Upper lobe of right lung (tissue), 1 donor: ENCODE measurements around the gene LNX1. TPM values are rescaled to one million over a fixed set of nuclear protein-coding genes. Genes with fewer than 3 reads are reported as not detected.

Experiments
- ATAC-seq: fragments of 200-7000 bp; cut with Tn5 transposase; one replicate; pipeline ENCODE4 v1.9.1; 2020; ENCODE audit warnings: mild to moderate bottlenecking, moderate library complexity
- DNase-seq: peaks from one replicate; pipeline ENCODE4 v3.0.0-alpha.2; 2020
- H3K27ac ChIP-seq: fragments of 200-600 bp; one replicate; pipeline ENCODE4 v1.8.0; 2022
- H3K27me3 ChIP-seq: fragments of 200-600 bp; one replicate; pipeline ENCODE4 v1.8.0; 2022; ENCODE audit warnings: mild to moderate bottlenecking
- H3K36me3 ChIP-seq: fragments of 200-600 bp; one replicate; pipeline ENCODE4 v1.8.0; 2022
- H3K4me1 ChIP-seq: fragments of 200-600 bp; one replicate; pipeline ENCODE4 v1.8.0; 2022
- H3K4me3 ChIP-seq: fragments of 200-600 bp; one replicate; pipeline ENCODE4 v1.8.0; 2022; ENCODE audit warnings: mild to moderate bottlenecking
- H3K9me3 ChIP-seq: fragments of 200-600 bp; one replicate; pipeline ENCODE4 v1.8.0; 2022
- intact Hi-C: fragments of 100-400 bp; cut with DNase I; formaldehyde crosslinking; loops from one replicate; pipeline ENCODE4 v1.11.0; 2022
- total RNA-seq: library from RNA; stranded (reverse); fragmentation: NEBNext Ultra II Directional; extraction: Animal tissue kit (Norgen Biotek cat#: 25700); gene quantifications from one replicate; pipeline ENCODE4 v1.2.1, GENCODE V29; 2021
- TF ChIP-seq, protein P1 (sequence below): fragments of 200-600 bp; IDR thresholded peaks from one replicate; pipeline ENCODE4 v1.8.0; 2022; ENCODE audit warnings: antibody characterized with exemption
- donor health status: DM: no; HTN: yes; CAD: no; lungs with severe emphysema.

The LNX1 gene
- total RNA-seq, 1 donor from 2014 or later = 6.0 TPM

DNA sequence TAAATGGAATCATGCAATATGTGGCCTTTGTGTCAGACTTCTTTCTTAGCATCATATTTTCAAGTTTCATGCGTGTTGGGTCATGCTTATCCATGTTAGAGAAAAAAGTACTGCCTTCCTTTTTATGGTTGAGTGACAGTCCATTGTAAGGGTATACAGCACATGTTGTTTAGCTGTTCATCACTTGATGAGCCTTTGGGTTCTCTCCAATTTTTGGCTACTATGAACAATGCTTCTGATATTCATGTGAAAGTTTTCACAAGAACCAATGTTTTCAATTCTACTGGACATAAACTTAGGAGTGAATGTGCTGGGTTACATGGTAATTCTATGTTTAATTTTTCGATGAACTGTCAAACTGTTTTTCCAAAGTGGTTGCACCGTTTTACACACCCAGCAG is 28.1 kb upstream of the LNX1 start:
- no peaks in the 10 kb centered on the region for H3K27me3 ChIP-seq
- ATAC-seq = no peak
- no peak for DNase-seq
- intact Hi-C loops = no loop called here
- no peaks in the 10 kb centered on the region for H3K9me3 ChIP-seq
- H3K4me3 ChIP-seq = no peak overlapping the region
- H3K36me3 ChIP-seq = no peaks in the 10 kb centered on the region
- H3K27ac ChIP-seq = no peak overlapping the region
- no peaks in the 10 kb centered on the region for H3K4me1 ChIP-seq
- TF ChIP-seq, protein P1, sequence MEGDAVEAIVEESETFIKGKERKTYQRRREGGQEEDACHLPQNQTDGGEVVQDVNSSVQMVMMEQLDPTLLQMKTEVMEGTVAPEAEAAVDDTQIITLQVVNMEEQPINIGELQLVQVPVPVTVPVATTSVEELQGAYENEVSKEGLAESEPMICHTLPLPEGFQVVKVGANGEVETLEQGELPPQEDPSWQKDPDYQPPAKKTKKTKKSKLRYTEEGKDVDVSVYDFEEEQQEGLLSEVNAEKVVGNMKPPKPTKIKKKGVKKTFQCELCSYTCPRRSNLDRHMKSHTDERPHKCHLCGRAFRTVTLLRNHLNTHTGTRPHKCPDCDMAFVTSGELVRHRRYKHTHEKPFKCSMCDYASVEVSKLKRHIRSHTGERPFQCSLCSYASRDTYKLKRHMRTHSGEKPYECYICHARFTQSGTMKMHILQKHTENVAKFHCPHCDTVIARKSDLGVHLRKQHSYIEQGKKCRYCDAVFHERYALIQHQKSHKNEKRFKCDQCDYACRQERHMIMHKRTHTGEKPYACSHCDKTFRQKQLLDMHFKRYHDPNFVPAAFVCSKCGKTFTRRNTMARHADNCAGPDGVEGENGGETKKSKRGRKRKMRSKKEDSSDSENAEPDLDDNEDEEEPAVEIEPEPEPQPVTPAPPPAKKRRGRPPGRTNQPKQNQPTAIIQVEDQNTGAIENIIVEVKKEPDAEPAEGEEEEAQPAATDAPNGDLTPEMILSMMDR = no peak

DNA sequence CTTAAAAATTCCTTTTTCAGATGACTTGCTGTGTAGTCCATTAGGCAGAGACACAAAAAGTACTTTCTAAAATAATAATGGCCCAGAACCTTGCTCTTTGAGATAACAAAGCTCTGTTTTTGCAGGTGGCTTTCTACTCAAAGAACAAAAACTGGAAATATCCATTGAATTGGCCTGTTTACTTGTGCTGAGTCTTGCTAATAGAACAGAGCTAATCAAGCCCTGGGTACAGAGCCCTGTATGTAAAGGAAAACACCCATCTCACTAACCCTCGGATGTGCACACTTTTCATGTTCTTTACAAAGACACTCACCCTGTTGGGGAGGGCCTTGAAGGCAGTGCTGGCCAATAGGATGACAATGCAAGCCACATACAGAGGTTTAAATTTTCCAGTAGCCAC is 27.0 kb upstream of the LNX1 start:
- intact Hi-C loops = no loop called here
- H3K4me1 ChIP-seq = no peaks in the 10 kb centered on the region
- DNase-seq (no peak), ATAC-seq (no peak)
- H3K36me3 ChIP-seq = no peaks in the 10 kb centered on the region
- H3K4me3 ChIP-seq = no peak overlapping the region
- no peaks in the 10 kb centered on the region for H3K9me3 ChIP-seq
- TF ChIP-seq, protein P1 = no peak
- no peak overlapping the region for H3K27ac ChIP-seq
- no peaks in the 10 kb centered on the region for H3K27me3 ChIP-seq

DNA sequence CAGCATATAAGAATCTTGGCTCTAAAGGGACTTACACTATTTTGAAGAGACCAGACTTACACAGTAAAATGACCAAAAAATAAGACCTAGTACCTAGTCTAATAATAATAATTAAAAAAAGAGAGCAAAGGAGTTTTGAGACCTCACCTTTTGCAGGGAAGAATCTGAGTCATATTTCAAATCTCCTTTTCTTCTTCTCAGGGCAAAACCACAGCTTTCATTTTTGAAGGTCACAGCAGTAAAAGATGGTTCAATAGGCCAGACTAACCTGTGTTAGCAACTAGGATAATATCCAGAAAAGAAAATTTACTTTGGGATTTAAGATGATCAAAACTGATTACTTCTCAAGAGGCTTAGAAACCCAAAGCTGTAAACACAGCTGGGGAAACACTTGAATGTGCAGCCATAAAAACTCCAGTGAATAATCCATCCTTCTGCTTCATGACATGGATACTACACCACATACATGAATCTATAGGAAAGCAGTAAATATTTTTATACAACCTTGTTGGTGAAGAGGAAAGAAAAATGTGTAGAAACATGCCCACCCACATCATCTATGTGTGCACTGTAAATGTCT is 25.9 kb upstream of the LNX1 start:
- TF ChIP-seq, protein P1 = no peak
- Histone ChIP-seq H3K27me3 (no peaks in the 10 kb centered on the region), H3K9me3 (no peaks in the 10 kb centered on the region), H3K4me1 (no peaks in the 10 kb centered on the region), H3K4me3 (no peak overlapping the region), H3K27ac (no peak overlapping the region), H3K36me3 (no peaks in the 10 kb centered on the region)
- no peak for ATAC-seq
- DNase-seq = no peak
- intact Hi-C loops = no loop called here

DNA sequence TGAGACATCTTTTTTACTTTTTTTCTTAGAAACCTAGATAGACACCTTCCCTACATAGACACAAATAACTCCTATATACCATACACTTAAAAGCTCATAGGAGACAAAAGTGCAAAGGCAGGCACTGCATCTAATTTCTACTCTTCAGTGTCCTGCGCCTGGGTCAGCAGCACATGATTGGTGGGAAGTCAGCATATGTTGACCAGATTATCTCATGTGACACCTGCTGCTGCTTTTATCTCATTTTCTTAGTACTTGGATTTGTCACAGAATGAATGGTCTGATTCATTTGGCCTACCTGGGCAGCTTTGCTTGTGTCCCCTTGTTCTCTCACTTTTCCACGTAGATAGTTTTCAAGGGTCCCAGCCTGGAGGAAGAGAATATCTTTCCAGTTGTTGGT is 24.9 kb upstream of the LNX1 start:
- Histone ChIP-seq H3K9me3 (no peaks in the 10 kb centered on the region), H3K27ac (no peak overlapping the region), H3K27me3 (no peaks in the 10 kb centered on the region), H3K36me3 (no peaks in the 10 kb centered on the region), H3K4me1 (no peaks in the 10 kb centered on the region), H3K4me3 (no peak overlapping the region)
- ATAC-seq = no peak
- no peak for DNase-seq
- intact Hi-C loops = no loop called here
- TF ChIP-seq, protein P1 = no peak

DNA sequence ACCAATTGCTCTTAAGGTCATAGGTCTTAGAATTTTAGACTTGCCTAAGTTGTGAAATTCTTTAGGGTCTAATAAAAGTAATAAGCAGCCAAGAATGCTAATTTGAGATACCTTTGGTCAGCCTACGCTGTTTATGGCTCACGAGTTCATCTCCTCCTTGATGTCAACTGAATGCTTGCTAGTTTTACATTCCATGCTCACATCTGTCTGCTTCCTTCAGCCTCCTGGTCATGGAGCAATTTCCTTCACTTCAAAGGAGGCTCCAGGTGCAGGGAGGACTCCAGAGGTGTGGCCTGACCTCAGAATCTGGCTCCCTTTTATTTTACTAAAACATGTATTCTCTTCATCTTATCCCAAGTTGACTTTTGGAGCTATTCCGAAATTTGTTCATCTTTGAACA is 23.3 kb upstream of the LNX1 start:
- Histone ChIP-seq H3K27me3 (no peaks in the 10 kb centered on the region), H3K4me3 (no peak overlapping the region), H3K36me3 (no peaks in the 10 kb centered on the region), H3K9me3 (no peaks in the 10 kb centered on the region), H3K4me1 (no peaks in the 10 kb centered on the region), H3K27ac (no peak overlapping the region)
- TF ChIP-seq, protein P1 = peak; percentile 11
- intact Hi-C loops = no loop called here
- ATAC-seq (no peak), DNase-seq (no peak)

DNA sequence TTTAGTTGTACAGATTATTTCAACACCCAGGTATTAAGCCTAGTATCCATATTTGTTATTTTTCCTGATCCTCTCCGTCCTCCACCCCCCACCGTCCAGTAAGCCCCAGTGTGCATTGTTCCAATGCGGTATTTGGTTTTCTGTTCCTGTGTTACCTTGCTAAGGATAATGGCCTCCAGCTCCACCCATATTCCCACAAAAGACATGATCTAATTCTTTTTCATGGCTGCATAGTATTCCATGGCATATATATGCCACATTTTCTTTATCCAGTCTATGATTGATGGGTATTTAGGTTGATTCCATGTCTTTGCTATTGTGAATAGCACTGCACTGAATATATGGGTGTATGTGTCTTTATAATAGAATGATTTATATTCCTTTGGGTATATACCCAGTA is 22.1 kb upstream of the LNX1 start:
- intact Hi-C loops = no loop called here

More for the DNA sequence above, 22.1 kb upstream of the LNX1 start:
- H3K4me3 ChIP-seq = no peak overlapping the region
- H3K9me3 ChIP-seq = no peaks in the 10 kb centered on the region
- ATAC-seq (no peak), DNase-seq (no peak)
- no peak overlapping the region for H3K27ac ChIP-seq
- H3K27me3 ChIP-seq = no peaks in the 10 kb centered on the region
- H3K4me1 ChIP-seq = no peaks in the 10 kb centered on the region
- TF ChIP-seq, protein P1 = no peak
- no peaks in the 10 kb centered on the region for H3K36me3 ChIP-seq
